Measurements from ENCODE around the gene SRP9. TPM values are rescaled to one million over a fixed set of nuclear protein-coding genes. Genes with fewer than 3 reads are reported as not detected.
"Not testable (repeated sequence)": the region's sequence is repeated elsewhere in the genome, so short reads cannot be mapped to it uniquely, and the experiment has no call there.

Gene SRP9
- total RNA-seq, 1 experiment from 2014 or later: 150 TPM

DNA sequence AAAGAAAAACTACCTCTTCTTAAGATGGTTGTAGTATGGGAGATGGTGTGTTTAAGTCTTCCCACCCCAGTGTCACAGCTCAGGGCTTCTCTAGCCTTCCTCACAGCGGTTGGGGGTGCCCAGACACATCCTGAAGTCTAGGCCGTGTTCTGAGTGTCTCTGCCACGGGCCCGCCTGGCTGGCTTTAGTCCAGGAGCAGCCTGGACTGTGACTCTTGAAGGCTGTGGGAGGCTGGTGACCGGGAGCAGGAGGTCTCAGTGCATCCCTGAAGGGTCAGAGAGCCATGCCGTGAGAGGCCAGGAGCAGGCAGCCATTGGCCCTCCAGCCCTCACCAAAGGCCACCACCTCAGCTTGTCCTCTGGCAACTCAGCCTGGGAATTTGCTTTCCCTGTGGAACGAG, 36.8 kb downstream of the SRP9 start:
- DNase-seq (ENCODE audit: low spot score): no peak

DNA sequence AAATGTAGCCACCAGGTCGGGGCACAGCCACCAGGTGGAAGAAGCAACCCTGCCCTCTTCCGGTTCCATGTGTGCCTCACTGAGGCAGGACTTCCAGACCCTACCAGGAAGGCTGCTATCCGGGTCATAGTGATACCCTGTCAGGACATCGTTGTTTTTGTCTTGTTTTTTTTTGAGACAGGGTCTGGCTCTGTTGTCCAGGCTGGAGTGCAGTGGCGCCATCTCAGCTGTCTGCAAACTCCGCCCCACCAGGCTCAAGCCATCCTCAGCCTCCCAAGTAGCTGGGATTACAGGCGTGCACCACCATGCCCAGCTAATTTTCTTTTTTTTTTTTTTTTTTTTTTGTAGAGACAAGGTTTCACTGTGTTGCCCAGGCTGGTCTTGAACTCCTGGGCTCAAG, 37.5 kb downstream of the SRP9 start:
- DNase-seq (ENCODE audit: low spot score): not testable (repeated sequence)

DNA sequence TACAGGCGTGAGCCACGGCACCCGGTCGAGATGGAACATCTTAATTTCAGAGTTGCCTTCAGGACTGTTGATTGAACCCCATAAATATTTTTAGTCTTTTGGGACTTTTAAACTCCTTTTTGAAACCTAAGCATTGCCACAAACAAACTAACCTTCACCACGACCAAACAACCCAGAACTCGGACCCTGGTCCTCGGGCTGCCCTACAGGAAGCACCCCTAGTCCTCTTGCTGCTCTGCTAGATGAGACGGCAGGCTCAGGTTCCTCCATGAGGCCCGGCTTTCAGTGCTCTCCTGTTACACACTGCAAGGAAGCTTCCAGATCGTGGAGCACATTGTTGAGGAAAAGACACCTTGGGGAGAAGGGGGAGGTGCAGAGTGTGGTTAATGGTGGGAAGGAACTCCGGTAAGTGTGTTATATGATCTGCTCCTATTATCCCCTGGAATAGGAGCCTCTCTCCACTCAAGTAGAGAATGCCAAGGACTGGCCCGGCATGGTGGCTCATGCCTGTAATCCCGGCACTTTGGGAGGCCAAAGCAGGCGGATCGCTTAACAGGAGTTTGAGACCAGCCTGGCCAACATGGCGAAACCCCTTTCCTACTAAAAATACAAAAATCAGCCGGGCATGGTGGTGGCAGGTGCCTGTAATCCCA, 38.0 kb downstream of the SRP9 start:
- DNase-seq (ENCODE audit: low spot score): no peak

DNA sequence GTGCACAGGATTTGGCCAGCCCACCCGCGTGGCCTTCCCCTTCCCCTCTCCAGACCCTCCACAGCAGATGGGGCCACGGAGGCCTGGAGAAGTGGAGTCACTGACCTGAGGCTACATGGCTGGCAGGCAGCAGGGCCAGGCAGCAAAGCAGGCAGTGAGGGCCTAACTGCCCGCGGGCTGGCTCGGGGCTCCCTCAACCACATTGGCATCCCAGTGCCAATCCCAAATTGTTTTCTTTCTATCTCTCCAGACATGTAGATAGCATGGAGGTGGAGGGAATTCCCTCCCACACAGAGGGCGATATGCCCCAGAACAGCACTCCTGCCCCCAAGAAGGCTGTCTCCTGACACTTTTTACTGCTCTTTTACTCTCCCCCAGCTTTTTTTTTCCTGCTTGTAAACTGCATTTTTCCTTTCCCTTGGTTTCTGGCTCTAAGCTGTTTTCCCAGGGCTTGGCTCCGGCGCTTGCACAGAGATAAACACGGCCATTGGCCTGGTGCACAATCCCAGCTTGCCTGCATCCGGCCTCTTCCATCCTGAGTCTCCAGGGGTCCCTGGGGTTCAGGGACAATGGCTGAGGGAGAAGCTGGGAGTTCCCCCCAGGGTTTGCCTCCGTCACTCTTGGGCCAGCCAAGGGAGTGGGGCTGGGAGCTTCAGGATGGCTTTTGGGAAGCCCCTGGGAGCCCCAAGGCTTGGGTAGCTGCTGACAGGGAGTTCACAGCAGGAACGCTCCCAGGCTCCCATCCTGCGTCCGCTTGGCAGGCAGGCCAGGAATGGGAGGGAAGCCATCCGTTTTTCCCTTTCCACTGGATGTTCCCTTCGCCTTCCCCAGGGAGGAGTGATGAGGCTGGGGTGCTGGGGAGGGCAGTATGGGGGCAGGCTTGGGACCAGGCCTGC, 39.3 kb downstream of the SRP9 start:
- DNase-seq (ENCODE audit: low spot score): no peak

DNA sequence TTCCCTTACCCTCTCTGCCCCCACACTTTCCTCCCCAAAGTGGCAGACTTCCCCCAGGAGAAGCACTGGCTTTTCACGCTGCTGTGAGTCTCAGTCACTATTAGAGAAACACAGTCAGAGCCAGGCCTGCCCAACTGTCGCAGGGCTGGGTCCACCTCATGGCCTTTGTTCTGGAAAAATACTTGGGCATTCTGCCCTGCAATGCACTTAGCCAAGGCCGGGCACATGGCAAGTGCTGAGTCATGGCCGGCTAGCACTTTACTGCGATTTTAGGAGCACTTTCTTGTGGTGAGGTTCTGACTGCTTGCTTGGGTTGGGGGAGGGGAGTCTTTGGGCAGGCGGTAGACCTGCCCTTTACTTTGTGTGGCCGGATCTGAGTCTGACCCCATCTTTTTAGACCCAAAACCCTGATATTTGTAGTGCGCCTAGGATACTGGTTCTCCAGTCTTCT, 40.0 kb downstream of the SRP9 start:
- peak; percentile 91 for DNase-seq (ENCODE audit: low spot score)

DNA sequence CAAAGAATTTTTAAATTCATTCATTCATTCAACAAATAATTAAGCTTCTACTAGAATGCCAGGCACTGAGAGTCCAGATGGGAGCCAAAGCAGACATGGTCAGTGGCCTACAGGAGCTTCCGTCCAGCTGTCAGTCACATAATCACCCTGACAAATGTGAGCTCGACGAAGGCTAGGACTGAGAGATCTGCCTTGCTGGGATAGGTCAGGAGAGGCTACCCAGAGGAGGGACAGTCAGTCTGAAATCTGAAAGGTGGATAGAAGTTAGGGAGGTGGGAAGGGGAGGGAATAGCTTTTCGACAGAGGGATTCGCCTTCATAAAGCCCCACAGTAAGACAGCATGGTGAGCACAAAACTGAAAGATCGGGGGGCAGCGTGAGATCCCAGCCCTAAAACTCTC, 40.6 kb downstream of the SRP9 start:
- DNase-seq (ENCODE audit: low spot score): no peak

DNA sequence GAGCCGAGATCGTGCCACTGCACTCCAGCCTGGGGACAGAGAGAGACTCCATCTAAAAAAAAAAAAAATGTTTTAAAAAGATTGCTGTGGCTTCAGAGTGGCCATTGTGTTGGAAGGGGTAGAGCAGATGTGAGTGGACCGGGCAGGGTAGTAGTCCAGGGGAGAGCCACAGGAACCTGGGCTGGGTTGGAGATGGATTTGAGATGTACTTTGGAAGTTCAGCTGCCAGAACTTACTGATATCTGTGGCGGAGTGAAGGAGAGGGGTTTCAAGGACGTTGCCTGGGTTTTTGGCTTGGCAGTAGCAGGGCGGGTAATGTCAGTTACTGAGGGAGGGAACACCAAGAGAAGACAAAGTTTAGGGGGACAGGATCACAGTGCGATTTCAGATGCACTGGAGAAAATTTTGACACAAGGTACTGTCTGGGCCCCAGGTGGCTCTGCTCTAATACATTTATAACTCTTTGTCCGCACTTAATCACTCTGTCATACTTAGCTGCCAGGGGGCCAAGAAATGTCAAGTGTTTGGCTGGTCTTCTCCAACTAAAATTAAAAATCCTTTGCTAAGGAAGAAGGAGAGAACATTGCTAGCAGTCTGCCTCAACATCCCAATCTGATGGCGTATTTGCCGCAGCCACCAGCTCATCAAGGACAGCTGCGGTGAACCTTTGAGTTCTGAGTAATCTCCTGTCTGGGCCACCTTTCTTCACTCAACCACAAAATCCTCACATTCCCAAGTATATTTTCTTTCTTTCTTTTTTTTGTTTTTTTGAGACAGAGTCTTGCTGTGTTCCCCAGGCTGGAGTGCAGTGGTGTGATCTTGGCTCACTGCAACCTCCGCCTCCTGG, 41.9 kb downstream of the SRP9 start:
- no peak for DNase-seq (ENCODE audit: low spot score)

DNA sequence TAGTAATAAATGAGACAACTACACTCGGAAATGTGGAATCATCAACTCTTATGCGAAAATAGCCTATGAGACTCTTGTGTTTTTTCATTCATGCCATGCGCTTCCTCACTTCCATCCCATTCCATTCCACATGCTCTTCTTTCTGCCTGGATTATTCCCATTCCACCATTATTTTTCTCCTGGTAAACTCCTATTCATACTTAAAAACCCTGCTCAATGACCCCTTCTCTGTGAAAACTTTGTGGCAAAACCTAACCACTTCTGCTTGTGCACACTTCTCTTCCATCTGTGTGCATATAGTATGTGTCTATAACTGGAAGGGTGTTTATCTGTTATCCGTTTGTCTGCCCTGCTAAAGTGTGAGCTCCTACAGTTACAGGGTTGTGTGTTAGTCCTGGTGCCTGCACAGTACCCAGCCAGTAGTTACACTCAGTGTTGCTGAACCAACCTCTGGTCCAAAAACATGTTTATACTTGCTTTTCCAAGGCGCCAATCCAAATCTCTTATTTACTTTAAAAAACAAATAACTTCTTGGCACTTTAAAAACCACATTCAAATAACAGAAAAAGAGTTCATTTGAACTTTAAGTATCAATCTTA, 43.0 kb downstream of the SRP9 start:
- DNase-seq (ENCODE audit: low spot score): no peak

DNA sequence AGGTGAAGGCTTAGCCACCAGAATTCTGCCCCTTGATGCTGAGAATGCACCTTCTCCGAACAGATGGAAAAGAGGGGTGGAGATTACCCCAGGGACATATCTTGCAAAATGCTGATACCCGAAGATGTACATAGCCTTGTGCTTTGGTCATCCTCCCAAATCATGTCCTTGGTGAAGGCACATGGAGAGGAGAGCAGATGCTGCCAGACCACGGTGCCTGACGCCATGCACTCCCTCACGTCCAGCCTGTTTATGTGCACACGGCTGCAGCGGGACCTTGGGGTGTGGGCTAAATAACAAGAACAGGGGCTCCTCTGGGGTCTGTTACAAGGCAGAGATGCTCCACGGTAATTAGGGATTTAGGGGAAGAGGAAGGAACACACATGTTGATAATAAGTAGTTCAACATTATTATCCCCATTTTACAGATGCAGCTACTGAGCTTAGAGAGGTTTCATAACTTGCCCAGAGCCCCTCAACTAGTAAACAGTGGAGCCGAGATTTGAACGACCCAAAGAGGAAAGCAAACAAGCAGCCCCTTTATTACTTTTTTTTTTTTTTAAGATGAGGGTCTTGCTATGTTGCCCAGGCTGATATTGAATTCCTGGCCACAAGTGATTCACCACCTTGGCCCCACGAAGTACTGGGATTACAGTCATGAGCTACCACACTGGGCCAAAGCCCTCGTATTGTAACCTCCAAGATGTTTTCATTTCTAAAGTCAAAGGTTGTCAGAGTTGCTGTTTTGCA, 45.2 kb downstream of the SRP9 start:
- DNase-seq (ENCODE audit: low spot score): no peak

DNA sequence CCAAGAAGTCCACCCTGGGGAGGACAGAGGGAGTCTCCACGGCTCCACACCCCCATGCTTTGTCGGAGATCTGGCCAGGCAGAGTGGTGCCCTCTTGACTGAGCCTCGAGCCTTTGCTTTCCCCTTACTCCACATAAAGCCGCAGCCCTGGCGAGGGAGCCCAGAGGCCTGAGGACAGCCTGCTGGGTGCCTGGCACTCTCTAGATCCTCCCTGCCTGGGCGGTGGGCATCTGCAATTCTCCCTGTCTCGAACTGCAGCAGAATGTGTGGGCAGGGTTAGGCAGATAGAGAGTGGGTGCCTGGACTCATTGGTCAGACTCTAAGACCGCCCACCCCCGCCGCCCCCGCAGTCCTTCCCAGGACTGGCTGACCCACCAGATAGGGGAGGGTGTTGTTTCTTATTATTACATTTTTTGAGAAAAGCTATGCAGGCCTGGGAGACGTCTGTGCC, 46.2 kb downstream of the SRP9 start:
- no peak for DNase-seq (ENCODE audit: low spot score)

DNA sequence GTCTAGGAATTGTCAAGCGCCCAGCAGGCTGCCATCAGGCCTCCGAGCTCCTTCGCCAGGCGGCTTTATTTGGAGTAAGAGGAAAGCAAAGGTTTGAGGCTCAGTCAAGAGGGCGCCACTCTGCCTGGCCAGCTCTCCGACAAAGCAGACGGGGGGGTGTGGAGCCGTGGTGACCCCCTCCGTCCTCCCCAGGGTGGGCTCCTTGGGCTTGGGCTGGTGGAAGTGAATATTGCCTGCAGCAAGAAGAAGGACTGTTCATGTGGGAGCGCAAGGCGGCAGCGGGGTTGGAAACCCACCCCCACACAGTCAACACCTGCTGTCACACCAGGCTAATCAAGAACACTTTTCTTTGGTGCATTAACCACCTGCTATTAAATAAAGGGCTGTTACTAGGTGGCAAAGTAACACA, 46.9 kb downstream of the SRP9 start:
- DNase-seq (ENCODE audit: low spot score): no peak

DNA sequence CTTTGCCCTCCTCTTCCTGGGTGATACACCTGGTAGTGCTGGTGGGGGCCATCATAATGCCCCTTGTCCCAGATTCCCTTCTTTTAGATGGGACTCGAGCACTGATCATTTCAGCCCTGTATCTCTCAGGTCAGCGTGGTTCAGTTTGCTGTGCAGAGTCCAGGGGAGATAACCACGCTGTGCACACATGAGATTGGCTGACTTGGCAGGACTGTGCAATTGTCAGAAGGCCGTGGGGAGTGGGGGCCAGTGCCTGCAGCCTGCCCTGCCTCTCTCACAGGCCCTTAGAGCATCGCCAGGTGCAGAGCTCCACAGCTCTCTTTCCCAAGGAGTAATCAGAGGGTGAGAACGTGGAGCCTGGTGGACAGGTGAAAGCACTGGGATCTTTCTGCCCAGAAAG, 47.5 kb downstream of the SRP9 start:
- no peak for DNase-seq (ENCODE audit: low spot score)

DNA sequence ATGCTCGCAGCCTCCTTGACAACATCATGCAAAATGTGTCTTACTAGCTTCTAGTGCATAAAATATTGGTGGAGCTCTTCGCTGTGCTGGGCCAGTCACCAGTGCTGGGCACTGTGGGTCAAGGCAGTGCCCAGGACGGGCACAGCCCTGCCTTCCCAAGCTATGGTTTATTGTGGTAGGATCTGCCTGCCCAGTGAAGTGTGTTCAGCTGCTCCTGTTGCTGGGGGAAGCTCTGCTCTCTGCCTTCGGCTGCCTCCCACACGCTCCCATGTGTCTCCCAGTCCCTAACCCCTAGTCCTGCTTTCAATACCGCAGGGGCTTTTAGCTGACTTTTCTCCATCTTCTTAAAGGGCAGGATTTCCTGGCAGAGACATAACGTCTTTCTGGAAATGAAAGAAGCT, 48.0 kb downstream of the SRP9 start:
- no peak for DNase-seq (ENCODE audit: low spot score)

DNA sequence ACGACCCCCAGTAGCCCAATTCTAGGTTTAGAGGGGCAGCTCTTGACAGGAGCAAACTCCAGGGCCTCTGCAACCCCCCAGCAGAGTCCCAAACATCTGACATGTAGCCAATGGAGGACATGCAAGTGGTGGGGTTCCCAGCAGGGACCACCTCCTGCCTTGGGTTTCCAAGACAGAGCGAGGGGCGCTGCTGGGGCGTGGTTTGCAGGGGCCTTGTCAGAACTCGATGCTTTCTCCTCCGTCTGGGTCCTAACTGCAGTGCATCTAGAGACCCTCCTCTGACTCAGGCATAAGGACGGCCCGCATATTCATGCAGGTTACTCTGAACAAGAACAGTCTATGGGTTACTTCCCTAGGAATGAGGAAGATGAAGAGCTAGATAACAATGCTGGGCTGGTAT, 49.5 kb downstream of the SRP9 start:
- no peak for DNase-seq (ENCODE audit: low spot score)

DNA sequence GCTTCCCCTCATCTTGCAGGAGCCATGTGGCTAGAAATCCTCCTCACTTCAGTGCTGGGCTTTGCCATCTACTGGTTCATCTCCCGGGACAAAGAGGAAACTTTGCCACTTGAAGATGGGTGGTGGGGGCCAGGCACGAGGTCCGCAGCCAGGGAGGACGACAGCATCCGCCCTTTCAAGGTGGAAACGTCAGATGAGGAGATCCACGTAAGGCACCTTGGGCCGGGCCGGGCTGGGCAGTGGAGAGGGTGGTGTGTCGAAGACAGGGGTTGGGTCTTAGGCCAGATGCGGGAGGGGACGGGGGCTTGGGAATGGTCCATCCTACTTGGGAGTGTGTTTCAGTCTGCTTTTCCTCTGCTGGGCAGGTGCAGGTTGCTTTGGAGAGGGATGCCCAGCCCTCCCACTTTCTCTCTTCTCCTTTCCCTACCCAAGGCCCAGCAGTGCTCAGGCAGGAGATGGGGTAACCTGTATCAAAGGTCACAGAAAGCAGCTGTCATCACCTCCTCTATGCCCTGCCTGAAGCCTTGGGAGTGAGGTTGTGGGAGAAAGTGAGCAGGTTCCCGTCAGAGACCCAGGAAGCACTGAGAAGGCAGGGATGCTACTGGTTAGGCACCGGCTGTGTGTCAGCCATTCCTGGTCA, 51.2 kb downstream of the SRP9 start:
- no peak for DNase-seq (ENCODE audit: low spot score)

DNA sequence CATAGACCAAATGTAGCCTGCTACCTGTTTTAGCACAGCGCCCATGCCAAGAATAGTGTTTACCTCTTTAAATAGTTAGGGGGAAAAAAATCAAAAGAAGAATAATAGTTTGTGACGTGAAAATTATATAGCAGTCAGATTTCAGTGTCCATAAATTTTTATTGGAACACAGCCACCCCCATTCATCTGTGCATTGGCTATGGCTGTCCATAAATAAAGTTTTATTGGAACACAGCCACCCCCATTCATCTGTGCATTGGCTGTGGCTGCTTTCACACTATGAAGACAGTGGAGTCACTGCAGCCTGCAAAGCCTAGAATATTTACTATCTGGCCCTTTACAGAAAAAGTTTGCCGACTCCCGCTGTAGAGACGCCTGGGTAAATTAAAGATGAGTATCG, 53.2 kb downstream of the SRP9 start:
- DNase-seq (ENCODE audit: low spot score): no peak

DNA sequence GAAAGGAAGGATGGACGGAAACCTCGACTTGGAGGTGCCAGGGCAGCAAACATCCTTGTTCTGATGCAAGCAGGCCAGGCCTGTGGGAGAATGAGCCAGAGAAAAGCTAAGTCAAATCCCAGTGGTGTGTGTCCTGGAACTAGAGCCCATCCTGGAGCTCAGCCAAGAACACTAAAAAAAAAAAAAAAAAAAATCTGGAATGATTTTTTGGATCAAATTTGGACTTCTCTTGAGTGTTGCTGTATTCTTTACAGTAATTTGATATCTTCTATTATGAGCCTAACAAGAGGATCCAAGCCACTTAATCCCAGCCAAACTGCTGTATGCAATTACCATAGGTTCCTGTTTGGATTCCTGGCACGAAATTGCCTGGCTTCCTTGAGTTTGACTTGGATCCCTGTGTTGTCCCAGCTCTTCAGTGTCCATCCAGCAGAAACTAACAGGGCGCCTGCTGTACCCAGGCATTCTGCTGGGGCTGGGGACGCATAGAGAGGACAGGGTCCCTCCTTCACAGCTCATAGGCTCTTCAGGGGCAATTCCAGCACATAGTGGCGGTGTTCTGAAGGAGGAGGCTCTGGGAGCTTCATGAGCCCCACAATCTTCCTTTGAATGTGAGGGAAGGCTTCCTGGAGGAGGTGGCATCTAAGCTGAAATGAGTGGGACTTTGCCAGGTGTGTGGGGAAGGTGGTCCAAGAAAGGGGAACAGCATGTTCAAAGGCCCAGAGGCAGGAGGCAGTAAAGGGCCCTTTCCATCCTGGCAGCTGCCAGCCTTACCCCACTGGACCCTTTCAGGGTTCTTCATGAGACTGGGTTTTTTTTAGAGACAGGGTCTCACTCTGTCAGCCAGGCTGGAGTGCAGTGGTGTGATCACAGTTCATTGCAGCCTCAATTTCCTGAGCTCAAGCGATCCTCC, 57.0 kb downstream of the SRP9 start:
- no peak for DNase-seq (ENCODE audit: low spot score)

DNA sequence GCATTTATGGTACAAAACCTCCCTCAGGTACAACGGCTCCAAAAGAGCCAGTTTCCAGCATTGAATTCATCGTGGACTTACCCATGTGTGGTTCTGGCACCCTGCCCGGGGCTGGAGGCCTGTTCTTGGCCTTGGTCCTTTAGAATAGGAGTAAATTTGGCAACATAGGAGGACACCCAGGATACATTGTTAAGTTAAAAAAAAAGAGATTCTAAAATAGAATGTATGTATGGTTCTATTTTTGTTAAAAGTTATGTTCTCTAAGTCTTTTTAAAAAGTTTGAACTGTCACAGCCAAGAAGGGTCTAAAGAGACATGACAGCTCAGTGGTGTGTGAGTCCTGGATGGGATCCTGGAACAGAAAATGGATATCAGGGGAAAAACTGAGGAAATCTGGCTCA, 58.2 kb downstream of the SRP9 start:
- DNase-seq (ENCODE audit: low spot score): no peak

DNA sequence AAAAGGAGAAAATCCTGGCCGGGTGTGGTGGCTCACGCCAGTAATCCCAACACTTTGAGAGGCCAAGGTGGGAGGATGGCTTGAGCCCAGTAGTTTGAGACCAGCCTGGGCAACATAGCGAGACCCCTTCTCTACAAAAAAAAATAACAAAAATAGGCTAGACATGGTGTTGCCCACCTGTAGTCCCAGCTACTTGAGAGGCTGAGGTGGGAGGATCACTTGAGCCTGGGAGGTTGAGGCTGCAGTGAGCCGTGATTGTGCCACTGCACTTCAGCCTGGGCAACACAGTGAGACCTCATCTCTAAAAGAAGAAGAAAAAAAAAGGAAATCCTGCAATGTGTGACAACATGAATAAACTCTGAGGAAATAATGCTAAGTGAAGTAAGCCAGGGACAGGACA, 58.7 kb downstream of the SRP9 start:
- DNase-seq (ENCODE audit: low spot score): not testable (repeated sequence)
